K562 (cell line): ENCODE results near the gene DHX40. TPM values are rescaled to one million over a fixed set of nuclear protein-coding genes. Genes with fewer than 3 reads are reported as not detected.

Experiments
- ATAC-seq: fragments of 200-7000 bp; cut with Tn5 transposase; 3 replicates; pipeline ENCODE4 v1.9.1; 2020; ENCODE audit warnings: moderate library complexity
- BruUV-seq: library from RNA; stranded (reverse); fragments of 400-500 nt; replicated peaks from 2 replicates; lab custom pipeline; 2021; lab: Mats Ljungman, UMichigan
- CTCF ChIA-PET: fragments of 300-600 bp; formaldehyde crosslinking; extraction: SDS; loops from one replicate; lab custom pipeline; 2021; ENCODE audit warnings: low intra/inter-chr PET ratio; lab: Yijun Ruan, JAX
- POLR2A ChIA-PET: fragments of 300-600, 350-650 bp; sonication (Branson Sonifier 250); formaldehyde crosslinking; extraction: SDS; loops from one replicate; lab custom pipeline; 2021; ENCODE audit warnings: antibody characterized with exemption, inconsistent platforms; lab: Yijun Ruan, JAX
- DNase-seq, 4 experiments: peaks; one replicate each; pipeline versions ENCODE4 v3.0.0 to v3.0.0-alpha.2; 2011 to 2018; ENCODE audit warnings: low spot score in 3 of 4, mixed read lengths in 3 of 4; ENCODE audit errors: extremely low read depth in 1 of 4
- FAIRE-seq: peaks from 2 replicates; lab custom pipeline; 2011; peaks lifted over from hg19 to GRCh38; lab: Jason Lieb, UNC
- H2AFZ ChIP-seq: 2 replicates; pipeline ENCODE4 v1.6.0; 2011; ENCODE audit warnings: low read depth, low read length, control low read depth, inconsistent platforms
- H3K27ac ChIP-seq: fragments of 200-600 bp; 3 replicates; pipeline ENCODE4 v1.8.0; 2011; ENCODE audit warnings: low read depth, mild to moderate bottlenecking, control low read depth, inconsistent platforms, low read length, moderate library complexity, mixed read lengths; ENCODE audit errors: extremely low read depth
- H3K27me3 ChIP-seq, 2 experiments: fragments of 300-600 bp in 1 of 2; 2 replicates in 1 of 2; 3 replicates in 1 of 2; pipeline versions ENCODE4 v1.6.0 to v1.8.0; 2011; ENCODE audit warnings: inconsistent platforms in 2 of 2, low read length in 2 of 2, mild to moderate bottlenecking in 1 of 2, mixed read lengths in 1 of 2, moderate library complexity in 1 of 2; ENCODE audit not compliant: control insufficient read depth in 2 of 2, insufficient read depth in 2 of 2
- H3K36me3 ChIP-seq: fragments of 300-600 bp; 3 replicates; pipeline ENCODE4 v1.8.0; 2011; ENCODE audit warnings: mild to moderate bottlenecking, low read length, inconsistent platforms; ENCODE audit not compliant: control insufficient read depth, insufficient read depth
- H3K4me1 ChIP-seq, 2 experiments: fragments of 200-600 bp in 1 of 2; replicated peaks in 1 of 2; 2 replicates in 1 of 2; 3 replicates in 1 of 2; pipeline versions ENCODE4 v1.5.1 to v1.8.0; 2011; ENCODE audit warnings: inconsistent platforms in 2 of 2, low read length in 2 of 2, mild to moderate bottlenecking in 1 of 2, mixed read lengths in 1 of 2, moderate library complexity in 1 of 2; ENCODE audit not compliant: control insufficient read depth in 2 of 2, insufficient read depth in 2 of 2
- H3K4me2 ChIP-seq: 2 replicates; pipeline ENCODE4 v1.6.1; 2011; ENCODE audit warnings: low read length, control low read depth, inconsistent platforms, mixed read lengths; ENCODE audit not compliant: insufficient read depth
- H3K4me3 ChIP-seq: fragments of 200-600 bp; sonication (generic), shearing (Covaris generic); 2 replicates; pipeline ENCODE4 v1.5.1; 2016; ENCODE audit warnings: control low read depth, inconsistent platforms
- H3K79me2 ChIP-seq: fragments of 200-600 bp; 3 replicates; pipeline ENCODE4 v1.8.0; 2011; ENCODE audit warnings: low read length, inconsistent platforms; ENCODE audit not compliant: control insufficient read depth, insufficient read depth
- H3K9ac ChIP-seq, 2 experiments: 2 replicates each; pipeline versions ENCODE4 v1.6.0 to v1.6.1; 2011; ENCODE audit warnings: low read depth in 2 of 2, low read length in 2 of 2, control low read depth in 1 of 2, inconsistent platforms in 1 of 2, mild to moderate bottlenecking in 1 of 2, mixed read lengths in 1 of 2; ENCODE audit not compliant: insufficient read depth in 1 of 2
- H3K9me1 ChIP-seq: one replicate; pipeline ENCODE4 v1.6.0; 2011; ENCODE audit warnings: inconsistent platforms, mild to moderate bottlenecking, low read length, moderate library complexity; ENCODE audit not compliant: control insufficient read depth, insufficient read depth
- H3K9me3 ChIP-seq: replicated peaks from 2 replicates; pipeline ENCODE4 v1.5.1; 2011; ENCODE audit warnings: low read depth, low read length, inconsistent platforms; ENCODE audit not compliant: control insufficient read depth, insufficient read depth
- H4K20me1 ChIP-seq: replicated peaks from 2 replicates; pipeline ENCODE4 v1.6.1; 2011; ENCODE audit warnings: low read length, inconsistent platforms, mixed read lengths; ENCODE audit not compliant: control insufficient read depth, insufficient read depth
- CREB1 ChIP-seq, 2 experiments: sonication (generic) in 1 of 2; formaldehyde crosslinking in 1 of 2; IDR thresholded peaks; 2 replicates each; pipeline versions ENCODE4 v1.6.1 to v1.8.0; 2012 to 2022; ENCODE audit warnings: inconsistent platforms in 1 of 2, mild to moderate bottlenecking in 1 of 2, missing genetic modification reagents in 1 of 2, moderate library complexity in 1 of 2
- EWSR1 ChIP-seq: fragments of 450-650 bp; IDR thresholded peaks from 2 replicates; pipeline ENCODE4 v1.6.1; 2018; ENCODE audit warnings: borderline replicate concordance, mild to moderate bottlenecking, low read depth, moderate library complexity; ENCODE audit not compliant: partially characterized antibody
- FOXA1 ChIP-seq: fragments of 450-650 bp; IDR thresholded peaks from 2 replicates; pipeline ENCODE4 v1.6.1; 2016; ENCODE audit warnings: mild to moderate bottlenecking, borderline replicate concordance
- JUNB ChIP-seq: fragments of 450-650 bp; formaldehyde crosslinking; conservative IDR thresholded peaks from 2 replicates; pipeline ENCODE4 v1.4.0; 2020; ENCODE audit warnings: mild to moderate bottlenecking
- JUND ChIP-seq, 2 experiments: IDR thresholded peaks; 2 replicates in 1 of 2; 3 replicates in 1 of 2; pipeline ENCODE4 v1.6.1; 2011; ENCODE audit warnings: borderline replicate concordance in 2 of 2, low read depth in 2 of 2, low read length in 2 of 2, improper control_type of control experiment in 1 of 2, missing biosample characterization in 1 of 2, missing genetic modification characterization in 1 of 2, missing genetic modification reagents in 1 of 2
- PATZ1 ChIP-seq: fragments of 250-450 bp; sonication (Bioruptor Pico); IDR thresholded peaks from 2 replicates; pipeline ENCODE4 v1.5.0; 2020; ENCODE audit warnings: mild to moderate bottlenecking, borderline replicate concordance
- TSHZ1 ChIP-seq: fragments of 250-450 bp; sonication (Bioruptor Pico); IDR thresholded peaks from 2 replicates; pipeline ENCODE4 v1.4.0; 2020; ENCODE audit warnings: mild to moderate bottlenecking, moderate library complexity
- USF2 ChIP-seq: sonication (generic); formaldehyde crosslinking; IDR thresholded peaks from 2 replicates; pipeline ENCODE4 v1.5.0; 2020; ENCODE audit warnings: missing genetic modification reagents
- WGBS: fragments of 100-300 bp; shearing (Covaris generic); methylation state at CpG from one replicate; pipeline ENCODE4 v1.1.6; 2016; ENCODE audit warnings: low coverage, mixed read lengths; ENCODE audit not compliant: insufficient coverage; ENCODE audit errors: missing lambda C conversion rate; 5-methylcytosine and 5-hydroxymethylcytosine counted together
- in situ Hi-C: fragments of 300-500 bp; cut with MboI; formaldehyde crosslinking; loops from 4 replicates; pipeline ENCODE4 v1.15.0; 2018; ENCODE audit warnings: inconsistent platforms, mixed read lengths
- intact Hi-C: fragments of 100-400 bp; cut with micrococcal nuclease; formaldehyde crosslinking; loops from 2 replicates; pipeline ENCODE4 v1.14.2; 2022
- polyA plus RNA-seq, 8 experiments: library from polyadenylated mRNA; depleted of rRNA in 4 of 8; stranded (reverse) in 5 of 8; unstranded in 3 of 8; fragments of >200 nt; fragmentation: Nextera tagmentation in 2 of 8; fragmentation: Illumina TruSeq in 1 of 8; extraction: Ambion mirVana in 2 of 8; extraction: Trizol in 1 of 8; gene quantifications; 2 replicates each; pipeline versions ENCODE4 v1.2.1 to v1.2.3, GENCODE V29; 2011 to 2014; ENCODE audit warnings: inconsistent platforms in 1 of 8, missing spikeins in 1 of 8
- total RNA-seq, 7 experiments: library from RNA; depleted of rRNA in 6 of 7; stranded (reverse); fragments of >200 nt in 6 of 7; fragmentation: Illumina TruSeq in 2 of 7; extraction: Trizol in 2 of 7; gene quantifications; 2 replicates each; pipeline versions ENCODE4 v1.2.1 to v1.2.3, GENCODE V29; 2011 to 2021; ENCODE audit warnings: low replicate concordance in 1 of 7
- TF ChIP-seq, protein P1 (sequence below): fragments of 250-450 bp; sonication (Bioruptor Pico); IDR thresholded peaks from 2 replicates; pipeline ENCODE4 v1.4.0; 2020

DHX40 gene
- total and polyA plus RNA-seq, 9 of the 15 experiments (the other 6 are each of a cell fraction or from before 2014, with no cell fraction given): 7.2 to 38.6 (median 18.7) TPM

DNA sequence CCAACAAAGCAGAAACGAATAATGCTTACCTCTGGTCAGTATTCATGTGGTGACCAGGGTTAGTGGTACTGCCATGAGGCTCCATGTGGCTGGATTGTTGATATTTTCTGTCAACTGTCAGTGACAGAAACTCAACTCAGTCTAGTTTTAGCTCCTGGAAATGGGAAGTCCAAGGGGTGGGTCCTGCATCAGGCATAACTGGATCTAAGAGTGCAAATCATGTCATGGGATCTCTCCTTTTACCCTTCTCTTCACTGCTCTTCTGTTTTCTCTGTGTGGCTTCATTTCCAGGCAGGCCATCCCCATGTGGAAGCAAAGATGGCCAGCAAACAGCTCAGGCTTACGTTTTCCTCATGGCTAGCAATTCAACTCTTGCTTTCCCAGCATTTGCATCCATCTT lies 39.0 kb upstream of the DHX40 start:
- Histone ChIP-seq H3K27me3 (peaks cover 0 to 3% of the 10 kb centered on the region in 2 experiments; a peak in 1 of 5 replicates), H4K20me1 (no peaks in the 10 kb centered on the region), H2AFZ (no peak overlapping the region), H3K9me1 (no peaks in the 10 kb centered on the region), H3K4me3 (no peak overlapping the region), H3K79me2 (no peaks in the 10 kb centered on the region), H3K27ac (no peak overlapping the region), H3K4me1 (peaks cover 0 to 4% of the 10 kb centered on the region in 2 experiments; a peak in 2 of 5 replicates), H3K36me3 (no peaks in the 10 kb centered on the region), H3K9ac (no peak overlapping the region), H3K9me3 (no peaks in the 10 kb centered on the region), H3K4me2 (no peak overlapping the region)
- TF ChIP-seq EWSR1 (no peak), CREB1 (IDR thresholded peaks at IDR 0.05) (no peak), CREB1 (CRISPR knock-in tag; IDR thresholded peaks at IDR 0.05) (no peak), TSHZ1 (no peak), JUND (IDR thresholded peaks at IDR 0.05; ENCODE audit: borderline replicate concordance, low read depth, low read length) (no peak), JUND (tag; IDR thresholded peaks at IDR 0.05; ENCODE audit: borderline replicate concordance, low read depth, low read length) (no peak), JUNB (no peak), FOXA1 (no peak), USF2 (CRISPR knock-in tag) (no peak), PATZ1 (CRISPR knock-in tag) (no peak)
- TF ChIP-seq, protein P1, sequence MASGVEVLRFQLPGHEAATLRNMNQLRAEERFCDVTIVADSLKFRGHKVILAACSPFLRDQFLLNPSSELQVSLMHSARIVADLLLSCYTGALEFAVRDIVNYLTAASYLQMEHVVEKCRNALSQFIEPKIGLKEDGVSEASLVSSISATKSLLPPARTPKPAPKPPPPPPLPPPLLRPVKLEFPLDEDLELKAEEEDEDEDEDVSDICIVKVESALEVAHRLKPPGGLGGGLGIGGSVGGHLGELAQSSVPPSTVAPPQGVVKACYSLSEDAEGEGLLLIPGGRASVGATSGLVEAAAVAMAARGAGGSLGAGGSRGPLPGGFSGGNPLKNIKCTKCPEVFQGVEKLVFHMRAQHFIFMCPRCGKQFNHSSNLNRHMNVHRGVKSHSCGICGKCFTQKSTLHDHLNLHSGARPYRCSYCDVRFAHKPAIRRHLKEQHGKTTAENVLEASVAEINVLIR (CRISPR knock-in tag): no peak
- ATAC-seq (no peak), FAIRE-seq (no peak), DNase-seq (no peak)
- POLR2A ChIA-PET: interaction anchor here (0.6 to 1.0 kb wide), 3 partner anchors 15 to 195 kb away, joined by 3 to 4 read pairs (median 3); partner anchors contain the start of gene CLTC
- CTCF ChIA-PET: no interaction called here
- intact Hi-C loops: loop anchor here (10.0 kb wide), 1 partner anchor 218 kb away; no protein-coding TSS in a partner anchor
- no TSS peak for BruUV-seq
- in situ Hi-C loops: no loop called here
- 5% methylated on average over 2 of the region's 2 CpGs for WGBS
